K562 treated with DMSO at 1 percent for 48 hours (cell line): Measurements from ENCODE around the gene SLC38A2. TPM values are rescaled to one million over a fixed set of nuclear protein-coding genes. Genes with fewer than 3 reads are reported as not detected.

ENCODE experiments used
- total RNA-seq: library from RNA; unstranded; fragments of 300-600 nt; gene quantifications from 2 replicates; pipeline ENCODE4 v1.2.3, GENCODE V29; 2022; ENCODE audit warnings: low replicate concordance; ENCODE audit errors: extremely low read depth

Gene SLC38A2
- not detected in 2 replicates for total RNA-seq

DNA sequence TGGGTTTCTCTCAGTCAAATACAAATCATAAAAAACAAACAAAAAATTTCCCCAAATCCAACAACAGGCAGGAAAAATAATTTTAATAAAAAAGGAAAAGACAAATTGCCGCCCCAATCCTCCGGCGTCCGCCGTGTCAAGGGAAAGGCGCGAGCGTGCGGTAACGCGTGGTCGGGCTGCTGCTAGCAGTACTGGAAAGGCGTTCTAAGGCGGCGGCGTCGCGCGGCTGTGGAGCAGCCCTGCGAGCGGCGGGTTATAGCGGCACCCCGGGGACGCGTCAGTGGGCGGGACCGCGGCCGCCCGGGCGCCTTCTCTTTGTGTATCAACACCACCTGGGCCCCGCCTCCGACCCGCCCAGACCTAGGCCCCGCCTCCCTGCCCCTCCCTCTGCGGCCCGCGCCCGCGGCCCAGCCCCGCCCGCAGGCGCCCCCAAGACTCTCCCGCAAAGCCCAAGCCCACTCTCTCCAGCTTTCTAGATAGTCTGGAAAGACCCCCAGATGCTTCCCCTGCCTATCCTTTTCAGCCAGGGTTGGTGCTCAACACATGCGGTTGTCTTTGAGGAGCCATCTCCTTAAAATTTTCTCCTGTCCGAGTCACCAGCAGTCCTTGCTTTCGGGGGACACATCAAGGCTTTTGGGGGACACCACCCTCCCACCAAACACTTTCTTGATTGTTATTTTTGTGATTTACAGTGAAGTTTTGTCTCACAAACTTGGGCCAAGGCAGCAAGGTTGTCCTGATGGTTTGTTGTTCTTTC, at the start of gene SLC38A2:
TSS of gene SLC38A2 (minus strand) at position 230 of the 757 bp plus-strand sequence. CDS start 1,480 bp downstream, outside the sequence.

Other genes starting within 250 kb of the SLC38A2 start
- not detected in 2 replicates for gene SLC38A1, start 103.7 kb downstream of the SLC38A2 start, total RNA-seq